GM12891 (cell line): Measurements from ENCODE around the gene NUP62CL.
"Not testable (repeated sequence)": the region's sequence is repeated elsewhere in the genome, so short reads cannot be mapped to it uniquely, and the experiment has no call there.

Experiments used
- POLR2A ChIP-seq: IDR thresholded peaks from 2 replicates; pipeline ENCODE4 v1.6.1; 2011; ENCODE audit warnings: low read depth, low read length, control low read depth
- POLR2AphosphoS5 ChIP-seq: IDR thresholded peaks from 2 replicates; pipeline ENCODE4 v1.6.1; 2011; ENCODE audit warnings: low read depth, low read length, control low read depth
- POU2F2 ChIP-seq: IDR thresholded peaks from 2 replicates; pipeline ENCODE4 v1.6.1; 2011; ENCODE audit warnings: low read depth, mild to moderate bottlenecking, control low read depth, low read length, moderate library complexity
- TAF1 ChIP-seq: IDR thresholded peaks from 2 replicates; pipeline ENCODE4 v1.6.1; 2011; ENCODE audit warnings: low read depth, low read length, control low read depth

GRCh38 chrX:107198074-107198473 lies 8.2 kb downstream of the NUP62CL start:
- TF ChIP-seq TAF1, POLR2A, POLR2AphosphoS5, POU2F2: not testable (repeated sequence)
